H1 (cell line): ENCODE measurements around the gene RALY. TPM values are rescaled to one million over a fixed set of nuclear protein-coding genes. Genes with fewer than 3 reads are reported as not detected.

Experiments
- ATF3 ChIP-seq: IDR thresholded peaks from 2 replicates; pipeline ENCODE4 v1.6.1; 2011; ENCODE audit warnings: low read depth, mild to moderate bottlenecking, low read length; ENCODE audit not compliant: insufficient read depth
- CBX8 ChIP-seq: fragments of 300-800, 300-1000 bp; sonication (generic); IDR thresholded peaks from 2 replicates; pipeline ENCODE4 v1.7.1; 2016; ENCODE audit warnings: low read depth, low read length, borderline replicate concordance
- CHD1 ChIP-seq: IDR thresholded peaks from 2 replicates; pipeline ENCODE4 v1.6.1; 2012; ENCODE audit warnings: low read depth, low read length, improper control_type of control experiment
- CHD2 ChIP-seq: IDR thresholded peaks from 2 replicates; pipeline ENCODE4 v1.6.1; 2012; ENCODE audit warnings: low read length, improper control_type of control experiment
- CHD7 ChIP-seq: fragments of 300-600 bp; sonication (generic); IDR thresholded peaks from 2 replicates; pipeline ENCODE4 v1.7.1; 2012; ENCODE audit warnings: low read length, moderate library complexity, mild to moderate bottlenecking, inconsistent platforms; ENCODE audit not compliant: insufficient replicate concordance
- EP300 ChIP-seq, 2 experiments: IDR thresholded peaks; 1 replicate in 1 of 2; 2 replicates in 1 of 2; pipeline ENCODE4 v1.6.1; 2011 to 2012; ENCODE audit warnings: low read depth in 2 of 2, low read length in 2 of 2, mild to moderate bottlenecking in 2 of 2, borderline replicate concordance in 1 of 2, inconsistent platforms in 1 of 2, moderate library complexity in 1 of 2
- MAFK ChIP-seq: IDR thresholded peaks from 2 replicates; pipeline ENCODE4 v1.6.1; 2012; ENCODE audit warnings: low read depth, mild to moderate bottlenecking, improper control_type of control experiment, low read length
- POLR2AphosphoS5 ChIP-seq: IDR thresholded peaks from 2 replicates; pipeline ENCODE4 v1.6.1; 2011; ENCODE audit warnings: low read depth, low read length
- SP4 ChIP-seq: IDR thresholded peaks from 2 replicates; pipeline ENCODE4 v1.6.1; 2012; ENCODE audit warnings: low read length, inconsistent platforms
- TEAD4 ChIP-seq: IDR thresholded peaks from 2 replicates; pipeline ENCODE4 v1.6.1; 2012; ENCODE audit warnings: low read depth, low read length, inconsistent platforms, mixed read lengths
- polyA plus RNA-seq, 7 experiments: library from polyadenylated mRNA; depleted of rRNA in 3 of 7; stranded (reverse) in 5 of 7; unstranded in 2 of 7; fragments of >200 nt in 5 of 7; fragments of 200-250 nt in 2 of 7; gene quantifications; 1 replicate in 5 of 7; 2 replicates in 1 of 7; 4 replicates in 1 of 7; pipeline versions ENCODE4 v1.2.1 to v1.2.3, GENCODE V29; 2011 to 2013; ENCODE audit warnings: missing spikeins in 2 of 7, mixed read lengths in 2 of 7
- total RNA-seq: library from RNA; stranded (reverse); fragmentation: NEBNext Ultra II Directional; extraction: Animal tissue kit (Norgen Biotek cat#: 25700); gene quantifications from 2 replicates; pipeline ENCODE4 v1.2.1, GENCODE V29; 2021

The RALY gene
- total and polyA plus RNA-seq, 2 of the 8 experiments (the other 6 are each of a cell fraction or from before 2014, with no cell fraction given), result 133 to 148 TPM

GRCh38 chr20:33948480-33948879 is 45.2 kb upstream of the RALY start (continued):
- no peak for TF ChIP-seq CHD7
- no peak for TF ChIP-seq TEAD4
- TF ChIP-seq EP300 (IDR thresholded peaks at IDR 0.05; ENCODE audit: borderline replicate concordance in 1 of 2, low read depth in 2 of 2, low read length in 2 of 2), result no peak
- no peak for TF ChIP-seq CBX8
- TF ChIP-seq CHD2, result no peak
- TF ChIP-seq SP4, result no peak
- no peak for TF ChIP-seq CHD1
- no peak for TF ChIP-seq MAFK
- no peak for TF ChIP-seq POLR2AphosphoS5
- no peak for TF ChIP-seq ATF3
